Measurements from ENCODE around the gene ITPR1.

Gene ITPR1

GRCh38 chr3:4548780-4549179 is 55.6 kb downstream of the ITPR1 start:
- no peak for TF ChIP-seq SIN3A (IDR thresholded peaks at IDR 0.05; ENCODE audit: borderline replicate concordance, insufficient read depth, low read length)
- no peak for TF ChIP-seq POLR2AphosphoS5 (IDR thresholded peaks at IDR 0.05; ENCODE audit: low read depth, low read length)

- no peak for TF ChIP-seq SIN3A (IDR thresholded peaks at IDR 0.05; ENCODE audit: borderline replicate concordance, insufficient read depth, low read length)
- TF ChIP-seq REST (IDR thresholded peaks at IDR 0.05; ENCODE audit: insufficient read depth in 1 of 2, low read depth in 2 of 2, low read length in 2 of 2), result no peak
- TF ChIP-seq POLR2AphosphoS5 (IDR thresholded peaks at IDR 0.05; ENCODE audit: low read depth, low read length), result no peak
- TF ChIP-seq TAF1 (IDR thresholded peaks at IDR 0.05; ENCODE audit: borderline replicate concordance, insufficient read depth, low read length), result no peak
- no peak for TF ChIP-seq FOXP2 (optimal IDR thresholded peaks at IDR 0.05; ENCODE audit: borderline replicate concordance, extremely low read depth, extremely low read length, insufficient read depth)
Measured at GRCh38 chr3:4549896-4550295, 56.7 kb downstream of the ITPR1 start.

GRCh38 chr3:4551051-4551711 is 58.0 kb downstream of the ITPR1 start:
- TF ChIP-seq TAF1 (IDR thresholded peaks at IDR 0.05; ENCODE audit: borderline replicate concordance, insufficient read depth, low read length) (no peak), REST (IDR thresholded peaks at IDR 0.05; ENCODE audit: insufficient read depth in 1 of 2, low read depth in 2 of 2, low read length in 2 of 2) (no peak), SIN3A (IDR thresholded peaks at IDR 0.05; ENCODE audit: borderline replicate concordance, insufficient read depth, low read length) (no peak), FOXP2 (optimal IDR thresholded peaks at IDR 0.05; ENCODE audit: borderline replicate concordance, extremely low read depth, extremely low read length, insufficient read depth) (no peak), POLR2AphosphoS5 (IDR thresholded peaks at IDR 0.05; ENCODE audit: low read depth, low read length) (no peak)

GRCh38 chr3:4551794-4552442 is 58.8 kb downstream of the ITPR1 start:
- no peak for TF ChIP-seq TAF1 (IDR thresholded peaks at IDR 0.05; ENCODE audit: borderline replicate concordance, insufficient read depth, low read length)

- TF ChIP-seq TAF1 (IDR thresholded peaks at IDR 0.05; ENCODE audit: borderline replicate concordance, insufficient read depth, low read length) (no peak), SIN3A (IDR thresholded peaks at IDR 0.05; ENCODE audit: borderline replicate concordance, insufficient read depth, low read length) (no peak), POLR2AphosphoS5 (IDR thresholded peaks at IDR 0.05; ENCODE audit: low read depth, low read length) (no peak), FOXP2 (optimal IDR thresholded peaks at IDR 0.05; ENCODE audit: borderline replicate concordance, extremely low read depth, extremely low read length, insufficient read depth) (no peak), REST (IDR thresholded peaks at IDR 0.05; ENCODE audit: insufficient read depth in 1 of 2, low read depth in 2 of 2, low read length in 2 of 2) (no peak)
Measured at GRCh38 chr3:4552811-4553210, 59.7 kb downstream of the ITPR1 start.

GRCh38 chr3:4561661-4562060 is 68.5 kb downstream of the ITPR1 start:
- TF ChIP-seq TAF1 (IDR thresholded peaks at IDR 0.05; ENCODE audit: borderline replicate concordance, insufficient read depth, low read length) (no peak), POLR2AphosphoS5 (IDR thresholded peaks at IDR 0.05; ENCODE audit: low read depth, low read length) (no peak), SIN3A (IDR thresholded peaks at IDR 0.05; ENCODE audit: borderline replicate concordance, insufficient read depth, low read length) (no peak)

All from PFSK-1 (cell line).